Gastroesophageal sphincter (tissue), 4 donors: ENCODE measurements around the gene PSMD14. TPM values are rescaled to one million over a fixed set of nuclear protein-coding genes. Genes with fewer than 3 reads are reported as not detected.
A peak's percentile ranks its signal among the peaks of the same experiment; 100 is the strongest.

ENCODE experiments used
- ATAC-seq: fragments of 150-250 bp; one replicate; pipeline ENCODE4 v1.9.1; 2016; ENCODE audit warnings: mild to moderate bottlenecking, moderate library complexity
- H3K27ac ChIP-seq, 4 donors: fragments of 200-600 bp; sonication (generic) in 3 of 4; 1 replicate in 3 of 4; 2 replicates in 1 of 4; pipeline ENCODE4 v1.5.1; 2016 to 2019
- H3K27me3 ChIP-seq: fragments of 200-600 bp; sonication (generic); one replicate; pipeline ENCODE4 v1.5.1; 2019
- H3K36me3 ChIP-seq, 2 donors: fragments of 200-600 bp; sonication (generic); one replicate each; pipeline ENCODE4 v1.5.1; 2019; ENCODE audit warnings: control low read depth in 1 of 2
- H3K4me1 ChIP-seq, 3 donors: fragments of 200-600 bp; sonication (generic); 1 replicate in 2 of 3; 2 replicates in 1 of 3; pipeline ENCODE4 v1.5.1; 2016 to 2019; ENCODE audit warnings: control low read depth in 2 of 3
- H3K4me3 ChIP-seq, 2 donors: fragments of 200-600 bp; sonication (generic); one replicate each; pipeline ENCODE4 v1.5.1; 2019; ENCODE audit warnings: mild to moderate bottlenecking in 1 of 2, moderate library complexity in 1 of 2
- H3K9me3 ChIP-seq, 3 donors: fragments of 200-600 bp; sonication (generic); one replicate each; pipeline ENCODE4 v1.5.1; 2017 to 2019; ENCODE audit warnings: control low read depth in 2 of 3
- CTCF ChIP-seq, 4 experiments: fragments of 200-600 bp in 2 of 4; fragments of 450-650 bp in 2 of 4; sonication (generic) in 1 of 4; IDR thresholded peaks; one replicate each; pipeline ENCODE4 v1.5.1; 2017 to 2019; ENCODE audit warnings: antibody characterized with exemption in 4 of 4, mild to moderate bottlenecking in 2 of 4, moderate library complexity in 2 of 4
- EP300 ChIP-seq: sonication (generic); formaldehyde crosslinking; IDR thresholded peaks from one replicate; pipeline ENCODE4 v1.6.1; 2017; ENCODE audit warnings: antibody characterized with exemption, mild to moderate bottlenecking
- POLR2A ChIP-seq, 2 donors: fragments of 450-650 bp; IDR thresholded peaks; one replicate each; pipeline ENCODE4 v1.6.1; 2017; ENCODE audit warnings: antibody characterized with exemption in 2 of 2, mild to moderate bottlenecking in 2 of 2, moderate library complexity in 1 of 2
- POLR2AphosphoS5 ChIP-seq: sonication (generic); formaldehyde crosslinking; IDR thresholded peaks from one replicate; pipeline ENCODE4 v1.6.1; 2017; ENCODE audit warnings: antibody characterized with exemption
- WGBS, 2 donors: methylation state at CpG; one replicate each; pipeline ENCODE4 v1.1.5; 2018; ENCODE audit warnings: low coverage in 1 of 2; 5-methylcytosine and 5-hydroxymethylcytosine counted together
- total RNA-seq, 4 donors: library from RNA; depleted of rRNA; stranded (reverse); fragments of >200 nt; gene quantifications; one replicate each; pipeline ENCODE4 v1.1.0, GENCODE V29; 2016

Gene PSMD14
- total RNA-seq, 4 donors from 2014 or later: 32.3 to 46.1 (median 35.6) TPM

- ATAC-seq: no peak
- no peak for TF ChIP-seq POLR2AphosphoS5
- TF ChIP-seq POLR2A (IDR thresholded peaks at IDR 0.05): no peak
- TF ChIP-seq CTCF (IDR thresholded peaks at IDR 0.05): peak in 1 of 4 experiments; percentile 12
- Histone ChIP-seq H3K4me1 (peaks cover 0 to 32% (median 5%) of the 10 kb centered on the region in 3 donors), H3K36me3 (no peaks in the 10 kb centered on the region), H3K4me3 (no peak overlapping the region), H3K27me3 (peaks cover 100% of the 10 kb centered on the region), H3K9me3 (peaks cover 0 to 15% (median 0%) of the 10 kb centered on the region in 3 donors), H3K27ac (no peak overlapping the region)
- WGBS, 2 donors: 11 to 21% methylated on average over 11 to 12 of the region's 13 CpGs
These were observed 118.3 kb downstream of the PSMD14 start for GRCh38 chr2:161426455-161426921.

GRCh38 chr2:161426922-161427663, 118.9 kb downstream of the PSMD14 start:
- no peak overlapping the region for H3K27ac ChIP-seq
- H3K4me3 ChIP-seq: peak overlapping the region in 1 of 2 donors; percentile 35
- H3K27me3 ChIP-seq: peaks cover 100% of the 10 kb centered on the region
- peaks cover 0 to 32% (median 5%) of the 10 kb centered on the region in 3 donors for H3K4me1 ChIP-seq
- TF ChIP-seq CTCF (IDR thresholded peaks at IDR 0.05) (no peak), POLR2A (IDR thresholded peaks at IDR 0.05) (no peak), POLR2AphosphoS5 (no peak), EP300 (no peak)
- H3K36me3 ChIP-seq: no peaks in the 10 kb centered on the region
- peak; percentile 14 for ATAC-seq
- H3K9me3 ChIP-seq: peaks cover 0 to 15% (median 0%) of the 10 kb centered on the region in 3 donors
- 6 to 7% methylated on average over 9 to 22 of the region's 54 CpGs for WGBS, 2 donors

- H3K9me3 ChIP-seq: peaks cover 0 to 14% (median 0%) of the 10 kb centered on the region in 3 donors
- H3K27ac ChIP-seq: no peak overlapping the region
- no peak for TF ChIP-seq POLR2AphosphoS5
- TF ChIP-seq POLR2A (IDR thresholded peaks at IDR 0.05): no peak
- no peak for TF ChIP-seq CTCF (IDR thresholded peaks at IDR 0.05)
- TF ChIP-seq EP300: no peak
- peaks cover 94% of the 10 kb centered on the region for H3K27me3 ChIP-seq
- peaks cover 0 to 32% (median 5%) of the 10 kb centered on the region in 3 donors for H3K4me1 ChIP-seq
- ATAC-seq: no peak
- no peaks in the 10 kb centered on the region for H3K36me3 ChIP-seq
- WGBS, 2 donors: 60 to 69% methylated on average over 2 to 12 of the region's 64 CpGs
- peak overlapping the region in 1 of 2 donors; percentile 35 for H3K4me3 ChIP-seq
These were observed 119.7 kb downstream of the PSMD14 start for GRCh38 chr2:161427664-161428587.

- TF ChIP-seq CTCF (IDR thresholded peaks at IDR 0.05) (no peak), POLR2A (IDR thresholded peaks at IDR 0.05) (no peak), EP300 (no peak), POLR2AphosphoS5 (no peak)
- ATAC-seq: no peak
- H3K27me3 ChIP-seq: peaks cover 82% of the 10 kb centered on the region
- 61 to 83% methylated on average over 2 of the region's 2 CpGs for WGBS, 2 donors
- no peaks in the 10 kb centered on the region for H3K36me3 ChIP-seq
- peaks cover 0 to 7% (median 0%) of the 10 kb centered on the region in 3 donors for H3K9me3 ChIP-seq
- H3K27ac ChIP-seq: no peak overlapping the region
- peaks cover 0 to 16% (median 0%) of the 10 kb centered on the region in 3 donors for H3K4me1 ChIP-seq
- no peak overlapping the region for H3K4me3 ChIP-seq
These were observed 122.2 kb downstream of the PSMD14 start for GRCh38 chr2:161430386-161430785.
